T-helper 22 cell (primary cell): ENCODE measurements around the gene GPR156.
"Not testable (repeated sequence)": the region's sequence is repeated elsewhere in the genome, so short reads cannot be mapped to it uniquely, and the experiment has no call there.

Source experiments
- DNase-seq: peaks from one replicate; pipeline ENCODE4 v3.0.0-alpha.2; 2020; ENCODE audit warnings: low read depth

Gene GPR156

GRCh38 chr3:120274739-120275167, 10.3 kb downstream of the GPR156 start:
- no peak for DNase-seq

DNA sequence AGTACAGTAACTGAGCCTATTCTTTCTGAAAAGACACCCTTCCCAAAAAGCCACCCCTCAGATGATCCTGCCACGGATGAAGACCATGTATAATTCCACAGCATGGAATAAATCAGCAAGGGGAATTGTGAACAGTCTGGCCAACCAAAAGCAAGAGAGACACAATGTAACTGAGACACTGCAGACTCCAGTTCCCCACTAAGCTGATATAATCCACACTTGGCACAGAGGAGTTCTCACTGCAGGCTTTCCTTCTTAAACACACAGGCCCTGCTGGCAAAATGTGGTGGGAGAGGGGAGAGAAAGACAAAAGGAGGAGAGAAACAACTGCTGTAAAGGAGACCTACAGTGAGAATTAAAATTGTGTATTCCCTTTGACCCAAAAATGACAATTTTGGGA, 12.7 kb downstream of the GPR156 start:
- no peak for DNase-seq

DNA sequence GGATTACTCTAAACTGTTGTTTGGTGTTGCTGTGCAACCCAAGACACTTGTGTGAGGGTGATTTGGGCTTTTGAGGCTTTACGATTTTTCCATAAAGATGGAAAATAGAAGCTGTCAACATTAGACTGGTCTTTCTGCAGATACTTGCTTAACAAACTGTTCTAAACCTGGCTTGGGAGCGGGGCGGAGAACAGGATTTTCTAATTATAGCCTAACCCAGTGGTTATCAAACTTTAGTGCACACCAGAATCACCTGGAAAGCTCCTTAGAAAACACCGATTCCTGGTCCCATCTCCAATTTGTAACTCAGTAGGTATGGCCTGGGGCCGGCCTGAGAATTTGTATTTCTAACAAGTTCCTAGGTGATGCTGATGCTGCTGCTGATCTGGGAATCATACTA, 19.0 kb downstream of the GPR156 start:
- no peak for DNase-seq

DNA sequence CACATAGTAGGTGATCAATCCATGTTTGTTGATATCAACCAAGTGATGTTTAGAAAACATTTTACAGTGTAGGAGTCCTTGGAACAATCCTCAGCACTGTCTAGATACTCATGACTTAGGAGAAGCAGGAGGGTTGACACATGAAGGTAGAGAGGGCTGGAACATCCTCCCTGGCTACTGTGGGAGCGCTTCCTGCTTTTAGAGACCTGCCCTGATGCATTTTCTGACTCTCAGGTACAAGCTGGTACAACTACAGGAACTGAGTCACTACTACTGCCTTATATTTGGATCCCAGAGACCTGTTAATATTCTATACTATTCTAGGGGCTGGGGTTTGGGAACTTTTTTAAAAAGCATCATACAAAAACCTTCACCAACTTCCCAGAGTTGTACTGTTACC, 20.1 kb downstream of the GPR156 start:
- no peak for DNase-seq

DNA sequence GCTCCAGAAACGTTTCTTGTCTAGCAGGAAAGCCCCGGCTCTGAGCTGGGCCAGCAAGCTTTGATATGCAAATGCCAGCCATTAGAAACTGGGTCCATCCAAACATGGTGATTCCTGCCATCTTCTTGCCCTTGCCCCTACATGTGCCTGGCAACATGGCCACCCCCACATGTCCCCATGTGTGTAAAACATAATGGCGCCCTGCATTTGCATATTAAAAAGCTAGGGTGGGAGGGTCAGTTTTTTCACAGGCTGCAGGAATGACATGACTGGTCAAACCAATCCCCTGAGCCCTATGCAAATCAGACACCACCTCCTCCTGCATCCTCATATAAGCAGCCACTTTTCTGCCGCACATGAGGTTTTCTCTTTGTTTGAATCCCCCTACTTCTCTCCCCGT, 21.2 kb downstream of the GPR156 start:
- DNase-seq, result no peak

- no peak for DNase-seq
These were observed 27.0 kb downstream of the GPR156 start for GRCh38 chr3:120258009-120258408.

DNA sequence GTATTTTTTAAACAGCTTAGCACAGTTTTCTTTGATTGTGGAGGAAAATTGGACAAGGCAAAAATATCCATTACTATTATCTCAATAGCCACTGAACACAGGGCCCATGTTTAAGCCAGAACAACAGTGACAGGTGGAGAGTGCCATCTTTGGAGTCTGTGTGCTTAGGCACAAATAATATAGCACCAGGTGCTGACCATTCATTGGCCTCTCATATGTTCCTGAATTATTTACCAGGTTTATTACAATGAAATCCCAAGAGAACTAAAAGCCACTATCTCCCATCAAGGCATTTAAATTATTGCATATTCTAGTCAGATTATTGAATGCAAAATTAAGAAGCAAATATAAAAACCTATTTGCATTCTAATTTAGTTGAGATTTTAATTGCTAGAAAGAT, 39.6 kb downstream of the GPR156 start:
- DNase-seq, result no peak

DNA sequence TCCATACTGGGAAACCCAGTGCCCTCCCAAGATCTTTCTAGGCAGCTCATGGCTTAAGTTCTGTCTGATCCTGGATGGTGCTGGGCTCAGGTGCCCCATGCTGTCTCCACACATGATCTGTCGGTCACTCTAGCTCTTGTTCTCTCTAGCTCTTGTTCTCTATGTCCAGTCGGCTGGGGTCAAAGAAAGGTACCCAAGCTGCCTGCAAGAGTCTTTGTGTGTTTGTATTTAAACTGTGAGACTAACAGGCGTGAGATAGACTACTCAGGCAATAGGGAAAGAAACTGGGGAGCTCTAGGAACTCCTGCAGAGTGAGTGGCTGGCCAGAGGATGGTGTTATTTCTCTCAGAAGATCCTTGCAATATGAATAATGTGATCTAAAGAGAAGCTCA, 40.2 kb downstream of the GPR156 start:
- DNase-seq, result no peak

DNA sequence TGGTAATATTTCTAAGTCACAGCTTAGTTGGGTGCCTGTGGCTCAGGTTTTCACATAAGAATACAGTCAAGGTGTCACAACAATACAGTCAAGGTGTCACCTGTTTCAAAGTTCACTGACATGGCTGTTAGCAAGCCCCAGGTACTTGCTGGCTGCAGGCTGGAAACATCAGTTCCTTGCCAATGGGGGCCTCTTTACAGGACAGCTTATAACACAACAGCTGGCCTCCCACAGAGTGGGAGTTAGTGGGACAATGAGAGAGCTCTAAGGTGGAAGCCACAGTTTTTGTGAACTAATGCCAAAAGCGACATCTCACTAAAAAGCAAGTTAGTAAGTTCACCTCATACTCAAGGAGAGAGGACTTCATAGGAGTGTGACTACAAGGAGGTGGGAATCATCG, 45.4 kb downstream of the GPR156 start:
- DNase-seq, result no peak

GRCh38 chr3:120227710-120228347, 57.2 kb downstream of the GPR156 start:
- no peak for DNase-seq

DNA sequence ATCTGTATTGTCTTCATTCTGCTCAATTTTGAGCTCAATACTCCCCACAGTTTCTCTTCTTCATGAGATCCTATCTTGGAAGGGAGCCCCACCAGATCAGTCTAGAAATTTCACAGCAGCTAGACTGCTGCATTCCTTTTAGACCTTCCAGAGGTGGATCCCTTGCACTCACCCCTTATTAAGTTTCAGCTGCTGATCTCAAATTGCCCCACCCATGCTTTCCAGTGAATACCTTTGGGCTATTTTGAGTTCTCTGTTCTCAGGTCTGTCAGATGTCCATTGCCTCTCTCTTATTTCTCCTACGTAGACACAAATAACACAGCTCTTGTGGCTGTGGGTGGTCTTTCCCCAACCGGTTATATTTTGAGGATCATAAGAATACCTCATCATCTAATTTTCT, 60.8 kb downstream of the GPR156 start:
- DNase-seq, result no peak

DNA sequence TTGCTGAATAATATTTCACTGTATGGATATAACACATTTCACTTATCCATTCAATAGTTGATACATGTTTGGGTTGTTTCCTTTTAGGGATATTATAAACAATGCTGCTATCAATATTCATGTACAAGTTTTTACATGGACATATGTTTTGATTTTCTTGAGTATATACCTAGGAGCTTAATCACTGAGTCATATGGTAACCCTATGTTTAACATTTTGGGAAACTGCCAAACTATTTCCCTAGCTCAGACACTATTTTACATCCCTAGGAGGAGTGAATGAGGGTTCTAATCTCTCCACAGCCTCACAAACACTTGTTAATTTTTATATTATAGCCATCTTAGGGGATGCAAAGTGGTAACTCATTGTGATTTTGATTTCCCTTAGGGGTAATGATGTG, 66.0 kb downstream of the GPR156 start:
- no peak for DNase-seq

GRCh38 chr3:120216633-120217032, 68.4 kb downstream of the GPR156 start:
- not testable (repeated sequence) for DNase-seq

DNA sequence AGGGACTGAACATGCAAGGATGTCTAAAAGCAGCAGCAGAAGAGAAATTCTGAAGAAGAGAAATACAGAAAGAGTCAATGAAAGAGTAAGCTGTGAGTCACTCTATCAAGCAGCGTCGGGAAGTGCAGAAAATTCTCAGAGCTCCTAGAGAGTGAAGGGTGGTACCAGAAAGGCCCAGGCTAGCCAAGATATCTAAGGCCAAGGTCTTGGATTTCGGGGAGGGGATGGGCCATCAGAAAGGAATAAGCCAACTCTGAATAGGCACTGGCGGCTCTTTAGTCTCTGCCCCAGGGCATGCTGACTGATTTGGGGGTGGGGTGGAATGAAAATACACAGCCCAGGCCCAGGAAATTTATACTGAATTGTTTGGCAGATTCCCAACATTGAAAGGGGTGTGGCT, 70.8 kb downstream of the GPR156 start:
- no peak for DNase-seq

- no peak for DNase-seq
These were observed 72.5 kb downstream of the GPR156 start for GRCh38 chr3:120212505-120212904.

DNA sequence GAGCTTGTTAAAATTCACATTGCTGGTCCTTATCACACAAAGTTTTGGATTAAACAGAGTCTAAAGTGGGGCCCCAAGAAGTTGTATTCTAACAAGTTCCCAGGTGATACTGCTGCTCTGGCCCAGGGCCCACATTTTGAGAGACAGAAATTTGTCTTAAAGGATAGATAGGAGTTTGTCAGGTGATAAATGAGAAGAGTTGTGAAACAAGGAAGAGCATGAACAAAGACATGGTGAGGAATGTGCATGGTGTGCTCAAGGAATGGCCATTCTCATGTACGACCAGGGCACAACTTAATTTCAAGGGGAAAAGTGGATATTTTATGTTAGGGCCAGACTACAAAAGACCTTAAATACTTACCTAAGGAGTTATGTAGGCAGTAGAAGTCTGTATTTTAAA, 75.6 kb downstream of the GPR156 start:
- no peak for DNase-seq

DNA sequence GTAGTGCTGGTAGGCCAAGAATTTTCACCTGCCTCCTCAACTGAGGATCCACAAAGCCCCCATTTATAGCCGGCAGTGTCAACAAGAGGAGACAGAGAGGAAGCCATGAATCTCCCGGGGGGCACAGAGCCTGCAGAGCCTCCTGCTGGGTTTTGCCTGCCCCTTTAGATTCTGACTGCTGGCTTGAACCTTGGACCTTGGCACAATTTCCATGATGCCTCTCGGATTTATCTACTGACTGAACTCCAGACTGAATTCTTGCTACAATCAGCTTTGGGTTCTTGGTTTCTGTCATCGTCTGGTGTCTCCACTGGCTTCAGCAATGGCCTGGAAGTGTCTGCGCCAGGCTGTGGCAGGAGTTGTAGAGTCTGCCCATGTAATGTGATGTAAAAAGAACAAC, 80.7 kb downstream of the GPR156 start:
- no peak for DNase-seq

DNA sequence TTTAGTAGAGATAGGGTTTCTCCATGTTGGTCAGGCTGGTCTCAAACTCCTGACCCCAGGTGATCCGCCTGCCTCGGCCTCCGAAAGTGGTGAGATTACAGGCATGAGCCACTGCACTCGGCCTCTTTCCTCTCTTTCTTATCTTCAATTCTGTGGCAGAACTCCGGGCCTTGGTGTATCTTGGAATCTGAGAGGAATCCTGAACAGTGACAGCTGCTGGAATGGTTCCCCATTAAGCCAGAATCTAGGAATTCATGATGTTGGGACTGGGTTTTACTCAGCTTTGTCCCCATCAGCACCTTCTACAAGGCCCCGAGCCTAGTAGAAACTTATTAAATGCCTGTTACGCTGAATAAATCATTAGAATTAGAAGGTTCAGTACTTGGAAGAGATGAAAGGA, 81.4 kb downstream of the GPR156 start:
- no peak for DNase-seq

DNA sequence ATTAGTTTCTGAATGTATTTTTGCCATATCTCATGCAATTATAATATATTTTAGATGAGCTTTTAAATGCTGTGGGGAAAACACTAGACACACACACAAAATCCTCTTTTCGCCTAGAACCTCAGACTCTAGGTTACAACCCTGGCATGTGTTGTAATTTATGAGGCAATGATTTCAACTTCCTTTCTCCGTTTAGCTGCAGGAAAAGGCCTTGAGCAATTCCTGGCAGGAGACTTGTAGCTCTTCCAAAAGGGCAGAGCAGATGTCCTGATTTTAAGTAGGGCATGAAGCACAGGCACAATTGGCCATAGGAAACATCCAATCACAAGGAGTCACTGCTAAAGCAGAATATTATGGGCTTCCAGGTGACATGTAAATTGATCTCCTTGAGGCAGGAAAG, 82.0 kb downstream of the GPR156 start:
- DNase-seq, result no peak

DNA sequence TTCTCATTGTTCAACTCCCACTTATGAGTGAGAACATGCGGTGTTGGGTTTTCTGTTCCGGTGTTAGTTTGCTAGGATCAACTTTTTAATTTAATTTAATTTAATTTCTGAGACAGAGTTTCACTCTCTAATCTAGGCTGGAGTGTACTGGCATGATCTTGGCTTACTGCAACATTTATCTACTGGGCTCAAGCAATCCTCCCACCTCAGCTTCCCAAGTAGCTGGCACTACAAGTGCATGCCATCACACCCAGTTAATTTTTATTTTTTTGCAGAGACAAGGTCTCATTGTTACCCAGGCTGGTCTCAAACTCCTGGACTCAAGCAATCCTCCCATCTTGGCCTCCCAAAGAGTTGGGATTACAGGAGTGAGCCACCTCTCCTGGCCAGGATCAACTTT, 82.7 kb downstream of the GPR156 start:
- no peak for DNase-seq

- DNase-seq, result no peak
These were observed 84.4 kb downstream of the GPR156 start for GRCh38 chr3:120200493-120201235.

- no peak for DNase-seq
These were observed 86.6 kb downstream of the GPR156 start for GRCh38 chr3:120198305-120198878.

DNA sequence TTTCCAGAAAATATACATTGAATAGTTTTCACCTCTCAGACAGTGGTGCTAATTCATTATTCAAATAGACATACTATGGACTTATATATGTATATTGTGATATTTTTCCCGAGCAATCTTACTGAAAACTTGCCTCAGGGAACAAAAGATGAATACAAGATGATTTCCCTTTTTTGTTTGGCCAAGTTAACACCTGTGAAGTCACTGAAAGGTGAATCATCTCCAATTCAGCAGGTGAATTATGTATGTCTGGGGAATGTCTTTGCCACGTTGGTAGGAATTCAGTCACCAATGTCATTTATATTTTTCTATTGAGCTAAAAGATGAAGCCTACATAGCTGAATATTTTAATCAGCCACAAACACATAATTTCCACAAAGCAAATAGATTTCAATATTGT, 88.2 kb downstream of the GPR156 start:
- no peak for DNase-seq

- no peak for DNase-seq
These were observed 88.7 kb downstream of the GPR156 start for GRCh38 chr3:120196333-120196732.
